ENCODE data around the gene MSH3.
"Not testable (repeated sequence)": the region's sequence is repeated elsewhere in the genome, so short reads cannot be mapped to it uniquely, and the experiment has no call there.

DNA sequence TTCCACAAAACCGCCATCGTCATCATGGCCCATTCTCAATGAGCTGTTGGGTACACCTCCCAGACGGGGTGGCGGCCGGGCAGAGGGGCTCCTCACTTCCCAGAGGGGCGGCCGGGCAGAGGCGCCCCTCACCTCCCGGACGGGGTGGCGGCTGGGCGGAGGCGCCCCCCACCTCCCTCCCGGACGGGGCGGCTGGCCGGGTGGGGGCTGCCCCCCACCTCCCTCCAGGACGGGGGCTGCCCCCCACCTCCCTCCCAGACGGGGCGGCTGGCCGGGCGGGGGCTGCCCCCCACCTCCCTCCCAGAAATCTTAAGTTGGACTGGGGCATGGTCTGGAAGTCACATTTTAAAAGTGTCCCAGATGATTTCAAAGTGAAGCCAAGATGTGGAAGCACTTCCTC lies 169.7 kb downstream of the MSH3 start:
- TF ChIP-seq, protein P1, sequence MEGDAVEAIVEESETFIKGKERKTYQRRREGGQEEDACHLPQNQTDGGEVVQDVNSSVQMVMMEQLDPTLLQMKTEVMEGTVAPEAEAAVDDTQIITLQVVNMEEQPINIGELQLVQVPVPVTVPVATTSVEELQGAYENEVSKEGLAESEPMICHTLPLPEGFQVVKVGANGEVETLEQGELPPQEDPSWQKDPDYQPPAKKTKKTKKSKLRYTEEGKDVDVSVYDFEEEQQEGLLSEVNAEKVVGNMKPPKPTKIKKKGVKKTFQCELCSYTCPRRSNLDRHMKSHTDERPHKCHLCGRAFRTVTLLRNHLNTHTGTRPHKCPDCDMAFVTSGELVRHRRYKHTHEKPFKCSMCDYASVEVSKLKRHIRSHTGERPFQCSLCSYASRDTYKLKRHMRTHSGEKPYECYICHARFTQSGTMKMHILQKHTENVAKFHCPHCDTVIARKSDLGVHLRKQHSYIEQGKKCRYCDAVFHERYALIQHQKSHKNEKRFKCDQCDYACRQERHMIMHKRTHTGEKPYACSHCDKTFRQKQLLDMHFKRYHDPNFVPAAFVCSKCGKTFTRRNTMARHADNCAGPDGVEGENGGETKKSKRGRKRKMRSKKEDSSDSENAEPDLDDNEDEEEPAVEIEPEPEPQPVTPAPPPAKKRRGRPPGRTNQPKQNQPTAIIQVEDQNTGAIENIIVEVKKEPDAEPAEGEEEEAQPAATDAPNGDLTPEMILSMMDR (IDR thresholded peaks at IDR 0.05), result not testable (repeated sequence)
- not testable (repeated sequence) for TF ChIP-seq POLR2A (IDR thresholded peaks at IDR 0.05)

Data from testis (tissue), 2 donors.